Activated CD8-positive, alpha-beta memory T cell treated with anti-CD3 and anti-CD28 coated beads for 36 hours (primary cell): ENCODE results near the gene FGF22. TPM values are rescaled to one million over a fixed set of nuclear protein-coding genes. Genes with fewer than 3 reads are reported as not detected.

Experiments
- CTCF ChIA-PET: fragments of 350-600 bp; sonication (Branson Sonifier 250); formaldehyde crosslinking; loops from one replicate; lab custom pipeline; 2021; ENCODE audit warnings: antibody characterized with exemption; lab: Charles Lee
- POLR2A ChIA-PET: fragments of 350-600 bp; sonication (Branson Sonifier 250); formaldehyde crosslinking; loops from one replicate; lab custom pipeline; 2021; ENCODE audit warnings: antibody characterized with exemption; lab: Charles Lee
- total RNA-seq, 2 experiments: library from RNA; stranded (reverse); gene quantifications; one replicate each; pipeline ENCODE4 v1.2.3, GENCODE V29; 2021

Gene FGF22
- total RNA-seq, 2 experiments from 2014 or later = not detected

DNA sequence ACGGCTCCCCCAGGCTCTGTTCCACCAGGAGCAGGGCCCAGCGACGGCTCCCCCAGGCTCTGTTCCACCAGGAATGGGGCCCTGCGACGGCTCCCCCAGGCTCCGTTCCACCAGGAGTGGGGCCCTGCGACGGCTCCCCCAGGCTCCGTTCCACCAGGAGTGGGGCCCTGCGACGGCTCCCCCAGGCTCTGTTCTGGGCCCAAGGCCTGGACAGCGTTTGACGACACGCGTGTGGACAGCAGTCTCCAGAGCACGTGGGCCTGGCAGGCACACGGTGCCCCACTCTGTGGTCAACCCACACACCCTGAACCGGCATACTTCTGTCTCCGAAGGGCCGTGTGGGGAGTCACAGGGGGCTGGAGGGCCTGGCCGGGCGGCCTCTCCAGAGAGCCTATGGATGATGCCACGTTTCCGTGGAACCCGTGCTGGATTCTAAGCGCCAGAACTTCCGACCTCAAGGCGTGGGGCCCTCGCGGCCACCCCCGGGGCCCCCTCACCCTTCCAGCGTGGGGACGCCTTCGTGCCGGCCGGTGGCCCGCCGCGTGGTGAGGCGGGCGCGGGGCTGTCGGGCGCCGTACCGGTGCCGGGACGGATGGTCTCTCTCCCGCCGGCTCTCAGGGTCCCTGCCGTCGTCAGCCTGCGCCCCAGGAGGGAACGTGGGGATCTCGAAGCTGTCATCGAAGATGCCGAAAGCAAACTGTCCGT is 11.6 kb downstream of the FGF22 start:
- ChIA-PET POLR2A (interaction anchor here (0.7 kb wide), 2 partner anchors 8 to 9 kb away, joined by 5 to 13 read pairs; no protein-coding TSS in a partner anchor), CTCF (no interaction called here)

DNA sequence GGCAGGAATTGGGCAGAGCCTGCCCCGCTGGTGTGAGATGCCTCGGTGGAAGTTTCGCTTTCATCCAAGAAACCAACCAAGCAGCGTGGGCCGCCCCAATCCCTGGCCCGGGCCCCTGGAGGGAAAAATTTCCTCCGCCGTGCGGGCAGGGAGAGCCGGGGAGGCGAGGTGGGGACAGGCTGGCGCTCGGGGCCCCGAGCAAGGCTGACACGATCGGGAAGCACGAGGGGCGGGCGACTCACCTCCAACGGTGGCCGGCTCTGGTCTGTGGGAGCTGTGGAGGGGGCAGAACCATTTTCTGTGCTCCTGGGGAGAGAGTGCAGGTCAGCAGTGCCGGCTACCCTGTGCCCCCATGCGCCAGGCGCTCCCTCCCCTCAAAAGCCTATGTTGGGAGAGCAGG is 12.3 kb downstream of the FGF22 start:
- CTCF ChIA-PET = no interaction called here
- POLR2A ChIA-PET = no interaction called here

DNA sequence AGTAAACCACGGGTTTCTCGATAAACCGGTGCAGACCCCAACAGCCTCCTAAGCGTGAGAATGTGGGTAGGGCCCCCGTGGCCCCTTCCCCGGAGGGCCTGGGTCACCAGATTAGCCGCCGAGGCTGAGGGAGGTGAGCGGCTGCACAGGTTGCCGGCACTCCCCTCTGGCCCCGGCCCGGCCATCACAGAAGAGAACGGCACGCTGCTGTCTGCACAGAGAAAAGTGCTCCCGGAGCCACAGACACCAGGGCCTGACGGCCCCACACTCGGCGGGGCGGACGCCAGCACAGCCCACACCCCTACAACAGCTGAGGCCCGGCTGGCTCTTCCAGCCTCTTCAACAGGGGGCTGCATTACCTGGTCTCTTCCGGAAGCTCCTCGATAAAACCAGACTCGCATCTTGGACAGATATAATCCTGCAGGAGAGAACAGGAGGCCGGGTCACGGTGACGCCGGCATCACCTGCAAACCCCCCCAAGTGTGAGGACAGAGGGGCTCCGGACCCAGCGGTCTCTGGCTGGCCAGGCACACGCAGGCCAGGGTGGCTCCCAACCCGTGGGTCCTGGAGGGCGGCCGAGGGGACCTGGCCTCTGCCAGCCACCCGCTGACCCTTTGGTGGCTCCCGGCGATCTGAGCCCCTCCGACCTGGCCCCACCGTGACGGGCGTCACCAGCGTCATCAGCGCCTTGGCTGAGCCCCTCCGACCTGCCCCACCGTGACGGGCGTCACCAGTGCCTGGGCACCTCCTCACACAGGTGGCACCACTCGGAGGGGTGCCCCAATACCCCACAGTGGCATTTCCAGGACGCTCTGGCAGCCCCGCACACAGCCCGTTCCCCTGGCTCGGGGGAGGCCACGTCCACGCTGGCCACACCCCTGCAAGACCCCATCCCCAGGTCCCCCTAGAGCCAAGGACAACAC is 13.0 kb downstream of the FGF22 start:
- ChIA-PET POLR2A (no interaction called here), CTCF (no interaction called here)

- POLR2A ChIA-PET = no interaction called here
- CTCF ChIA-PET = no interaction called here
These were observed 13.7 kb downstream of the FGF22 start for GRCh38 chr19:653425-653824.

DNA sequence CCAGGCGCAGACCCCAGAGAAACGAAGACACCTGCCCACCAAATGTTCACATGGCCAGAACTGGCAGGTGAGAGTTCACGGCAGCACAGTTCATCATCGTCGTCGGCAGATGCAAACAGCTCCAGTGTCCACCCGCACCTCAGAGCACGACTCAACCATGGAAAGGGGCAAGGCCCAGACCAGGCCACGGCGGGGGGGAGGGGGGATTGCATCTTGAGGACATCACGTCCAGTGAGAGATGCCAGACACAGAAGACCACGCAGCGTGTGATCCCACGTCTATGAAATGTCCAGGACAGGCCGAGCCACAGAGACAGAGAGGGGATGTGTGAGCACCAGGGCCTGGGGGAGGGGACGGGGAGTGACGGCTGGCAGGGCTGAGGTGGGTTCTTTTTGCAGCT is 16.0 kb downstream of the FGF22 start:
- CTCF ChIA-PET = no interaction called here

DNA sequence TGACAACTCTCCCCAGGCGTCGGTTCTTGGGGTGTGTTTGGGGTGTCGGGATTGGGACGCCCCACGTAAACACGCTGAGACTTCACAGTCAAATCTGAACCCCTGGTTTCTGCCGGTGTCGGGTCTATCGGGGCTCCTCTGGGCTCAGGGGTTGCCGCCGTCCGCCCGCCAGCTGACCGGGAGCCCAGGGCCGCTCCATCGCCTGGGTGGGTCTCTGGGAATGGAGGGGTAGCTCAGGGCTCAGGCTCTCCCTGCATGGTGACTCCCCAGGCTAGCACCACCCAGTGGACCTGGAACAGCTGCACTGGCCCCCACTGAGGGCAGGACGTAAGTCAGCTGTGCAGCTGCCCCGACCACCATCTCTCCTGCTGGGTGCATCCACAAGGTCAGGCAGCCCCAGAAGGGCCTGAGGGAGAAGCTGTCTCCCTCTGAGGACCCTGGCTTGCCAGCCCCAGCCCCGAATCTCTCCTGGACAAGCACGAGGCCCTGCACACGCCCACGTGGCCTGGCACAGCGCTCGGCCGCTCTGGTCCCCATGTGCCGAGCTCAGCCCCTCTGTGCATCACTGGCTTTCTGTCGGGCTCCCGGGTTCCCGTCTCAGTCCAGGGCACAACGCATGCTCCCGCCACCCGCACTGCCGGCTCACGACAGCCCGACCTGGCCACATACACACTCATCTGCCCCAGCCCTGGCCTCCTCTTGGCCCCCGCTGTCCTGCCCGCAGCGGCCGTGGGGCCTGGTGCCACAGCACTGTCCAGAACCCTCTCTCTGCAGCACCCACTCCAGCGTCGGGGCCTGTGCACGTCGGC is 17.3 kb downstream of the FGF22 start:
- ChIA-PET POLR2A (no interaction called here), CTCF (no interaction called here)

More for the DNA sequence above, 16.0 kb downstream of the FGF22 start:
- POLR2A ChIA-PET = interaction anchor here (0.6 kb wide), 1 partner anchor 14 kb away, joined by 4 read pairs; no protein-coding TSS in a partner anchor

DNA sequence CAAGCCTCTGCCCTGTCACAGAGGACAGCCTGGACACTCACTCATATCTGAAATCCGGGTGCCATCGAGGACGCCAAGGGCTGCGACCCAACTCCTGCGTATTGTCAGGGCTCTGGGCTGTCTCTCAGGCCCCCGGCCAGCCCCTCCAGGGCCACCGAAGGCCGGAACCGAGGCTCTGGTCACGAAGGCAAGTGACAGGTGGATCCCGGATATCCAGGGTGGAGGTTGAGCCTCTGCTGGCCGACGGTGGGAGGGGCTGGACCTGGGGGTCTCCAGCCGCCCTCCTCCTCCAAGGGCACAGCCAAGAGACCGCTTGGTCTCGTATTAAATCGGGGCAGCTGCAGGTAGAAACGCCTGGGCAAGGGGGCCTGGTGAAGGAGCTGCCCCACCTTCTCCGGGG is 17.9 kb downstream of the FGF22 start:
- POLR2A ChIA-PET = no interaction called here
- CTCF ChIA-PET = no interaction called here

DNA sequence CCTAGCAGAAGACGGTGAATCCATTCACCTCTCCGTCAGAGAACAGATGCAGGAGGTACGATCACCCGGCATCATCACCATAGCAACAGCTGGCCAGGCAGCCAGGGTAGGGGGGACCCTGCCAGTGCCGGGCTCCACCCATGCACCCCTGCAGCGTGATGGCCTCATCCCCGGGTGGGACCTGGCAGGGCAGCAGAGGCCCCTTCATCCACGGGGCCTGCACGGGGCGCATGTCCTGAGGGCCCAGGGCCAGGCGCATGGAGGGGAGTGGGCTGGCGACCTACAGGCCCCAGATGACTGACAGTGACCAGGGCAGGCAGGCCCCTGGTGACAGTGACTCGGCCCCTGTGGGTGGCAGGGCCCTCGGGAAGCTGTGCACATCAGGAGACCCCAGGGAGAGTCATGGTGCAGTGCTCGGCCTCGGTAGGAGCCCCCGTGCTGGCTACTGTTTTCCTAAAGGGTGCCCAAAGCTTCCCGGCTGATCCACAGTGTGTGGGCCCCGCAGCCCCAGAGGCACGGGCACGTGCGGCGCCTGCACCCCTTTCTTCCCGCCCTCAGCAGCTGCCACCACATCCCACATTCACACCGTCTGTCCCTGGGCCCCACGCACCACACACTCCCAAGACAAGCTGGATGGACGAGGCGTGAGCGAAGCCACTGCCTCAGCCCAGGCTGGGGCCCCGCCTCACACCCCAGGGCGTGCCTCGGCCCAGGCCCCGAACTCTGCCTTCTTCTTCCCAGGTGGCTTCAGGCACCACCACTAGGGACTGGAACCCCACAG is 18.6 kb downstream of the FGF22 start:
- CTCF ChIA-PET = interaction anchor here (1.3 kb wide), 1 partner anchor 76 kb away, joined by 3 read pairs; no protein-coding TSS in a partner anchor
- POLR2A ChIA-PET = no interaction called here

DNA sequence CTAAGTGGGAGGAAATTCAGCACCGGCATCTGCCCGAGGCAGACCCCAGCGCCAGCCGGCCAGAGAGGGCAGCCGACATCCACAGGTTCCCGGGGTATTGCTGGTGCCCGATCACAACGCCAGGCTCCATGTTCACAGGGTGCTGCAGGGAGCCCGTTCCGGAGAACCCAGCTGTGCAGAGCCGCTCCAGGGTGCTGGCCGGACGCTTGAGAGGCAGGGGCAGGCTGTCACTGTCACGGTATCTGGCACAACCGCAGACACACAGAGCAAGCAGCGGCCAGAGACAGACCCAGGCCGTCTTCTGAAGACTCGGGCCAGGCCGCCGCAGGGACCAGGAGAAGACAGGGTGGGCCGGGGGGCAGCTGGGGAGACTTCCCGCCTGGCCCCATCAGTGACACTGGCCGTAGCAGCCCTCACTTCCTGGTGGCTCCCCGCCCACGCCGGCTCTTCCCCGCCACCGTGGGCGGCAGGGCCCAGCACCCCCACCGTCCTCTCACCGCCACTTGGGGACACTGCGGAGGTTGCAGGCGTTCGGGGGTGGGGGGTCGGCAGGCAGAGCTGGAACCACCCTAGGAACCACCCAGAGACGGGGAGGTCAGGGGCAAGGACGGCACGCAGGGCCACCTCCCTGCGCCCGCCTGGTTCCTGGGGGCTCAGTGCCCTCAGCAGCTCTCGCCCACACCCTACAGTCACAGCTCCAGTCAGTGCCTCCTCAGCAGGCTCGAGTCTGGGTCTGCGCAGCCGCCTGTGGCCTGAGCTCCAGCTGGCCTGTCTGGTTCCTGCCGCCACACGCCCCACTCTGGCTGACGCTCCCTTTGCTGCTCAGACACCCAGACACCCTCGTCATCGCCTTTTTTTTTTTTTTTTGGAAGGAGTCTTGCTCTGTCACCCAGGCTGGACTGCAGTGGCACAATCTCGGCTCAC is 19.5 kb downstream of the FGF22 start:
- POLR2A ChIA-PET = interaction anchor here (0.5 to 1.3 kb wide), 2 partner anchors 8 to 27 kb away, joined by 5 to 10 read pairs; no protein-coding TSS in a partner anchor
- CTCF ChIA-PET = interaction anchor here (1.3 to 2.1 kb wide), 3 partner anchors 20 to 78 kb away, joined by 3 to 5 read pairs (median 3); no protein-coding TSS in a partner anchor

DNA sequence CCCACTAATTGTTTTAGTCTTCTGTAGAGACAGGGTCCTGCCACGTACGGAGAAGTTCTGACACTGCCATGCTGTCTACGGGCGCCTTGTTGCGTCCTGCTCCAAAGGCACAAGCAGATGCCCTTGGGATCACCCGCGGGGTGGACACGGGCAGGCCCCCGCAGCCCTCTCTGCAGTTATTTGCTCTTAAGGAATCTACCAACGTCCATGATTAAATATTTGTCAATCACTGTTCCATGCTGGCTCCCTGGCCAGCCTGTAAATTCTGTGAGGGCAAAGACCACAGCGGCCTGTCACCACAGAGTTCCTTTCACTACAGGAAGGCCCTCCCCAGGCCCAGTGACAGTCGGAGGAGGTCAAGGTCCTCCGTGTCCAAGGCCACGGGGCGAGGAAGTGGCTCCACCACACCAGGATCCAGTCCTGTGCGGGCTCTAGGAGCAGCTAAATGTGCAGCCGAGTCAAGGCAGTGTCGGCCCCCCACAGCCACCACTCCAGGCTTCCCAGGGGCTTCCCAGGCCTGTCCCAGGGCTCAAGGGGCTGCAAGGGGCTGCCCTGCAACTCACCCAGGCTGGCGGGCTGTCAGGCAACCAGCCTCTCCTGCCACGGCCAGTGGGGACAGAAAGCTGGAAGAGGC is 21.2 kb downstream of the FGF22 start:
- ChIA-PET CTCF (interaction anchor here (0.8 to 2.1 kb wide), 8 partner anchors 12 to 150 kb away, joined by 3 to 5 read pairs (median 3); no protein-coding TSS in a partner anchor), POLR2A (interaction anchor here (0.6 to 1.2 kb wide), 2 partner anchors 10 to 49 kb away, joined by 7 to 13 read pairs; no protein-coding TSS in a partner anchor)

GRCh38 chr19:661427-662196 is 21.9 kb downstream of the FGF22 start:
- ChIA-PET POLR2A (interaction anchor here (1.2 kb wide), 1 partner anchor 50 kb away, joined by 7 read pairs; no protein-coding TSS in a partner anchor), CTCF (interaction anchor here (0.8 to 1.4 kb wide), 5 partner anchors 12 to 151 kb away, joined by 3 to 4 read pairs (median 3); no protein-coding TSS in a partner anchor)

DNA sequence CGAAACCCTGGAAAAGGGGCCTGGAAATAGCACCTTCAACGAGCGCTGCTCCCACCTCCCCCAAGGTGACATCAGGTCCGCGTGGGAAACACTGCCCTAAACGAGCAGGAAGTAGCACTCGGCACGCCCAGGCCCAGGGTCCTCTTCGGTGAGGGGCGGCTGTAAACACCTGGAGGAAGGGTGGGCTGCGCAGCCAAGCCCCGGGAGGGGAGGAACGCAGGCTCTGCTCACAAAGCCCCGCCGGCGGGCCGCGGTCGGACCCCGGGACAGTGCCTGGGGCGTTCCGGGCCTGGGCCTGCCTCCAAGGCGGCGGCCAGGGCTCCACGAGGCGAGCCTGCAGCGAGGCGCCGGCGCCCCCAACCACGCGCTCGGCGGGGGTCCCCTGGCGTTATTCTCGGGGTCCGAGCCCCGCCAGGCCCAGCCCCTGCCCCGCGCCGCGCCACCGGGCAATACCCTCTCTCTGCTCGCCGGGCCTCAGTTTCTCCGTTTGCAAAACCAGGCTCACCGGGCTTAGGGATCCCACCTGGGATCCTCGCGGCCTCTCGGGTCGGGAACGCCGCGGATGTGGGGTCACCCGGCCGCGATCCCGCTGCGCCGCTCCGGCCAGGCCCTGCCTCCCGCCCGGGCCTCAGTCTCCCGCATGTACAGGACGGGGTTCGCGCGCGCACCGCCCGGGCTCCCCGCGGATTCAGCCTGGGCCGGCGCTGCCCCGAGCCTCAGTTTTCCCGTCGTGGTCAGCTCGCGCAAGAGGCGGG is 22.7 kb downstream of the FGF22 start:
- POLR2A ChIA-PET = interaction anchor here (1.7 to 1.9 kb wide), 3 partner anchors 15 to 72 kb away, joined by 4 to 17 read pairs (median 10); partner anchors contain the start of gene FSTL3
- CTCF ChIA-PET = interaction anchor here (0.8 to 1.9 kb wide), 3 partner anchors 71 to 130 kb away, joined by 3 to 14 read pairs (median 4); no protein-coding TSS in a partner anchor

GRCh38 chr19:662962-663681 is 23.4 kb downstream of the FGF22 start, which contains the start of gene RNF126:
TSS of gene RNF126 (minus strand) at chr19:663214. CDS start at chr19:663121, 93 bp downstream.
- POLR2A ChIA-PET = interaction anchor here (0.7 to 1.9 kb wide), 4 partner anchors 14 to 91 kb away, joined by 4 to 17 read pairs (median 7); partner anchors contain the start of gene FSTL3

GRCh38 chr19:663682-664117 is 24.0 kb downstream of the FGF22 start:
- CTCF ChIA-PET = interaction anchor here (0.7 to 1.9 kb wide), 5 partner anchors 52 to 131 kb away, joined by 3 to 14 read pairs (median 3); no protein-coding TSS in a partner anchor

More at GRCh38 chr19:662962-663681, 23.4 kb downstream of the FGF22 start, which contains the start of gene RNF126:
- CTCF ChIA-PET = interaction anchor here (0.8 to 1.9 kb wide), 4 partner anchors 57 to 131 kb away, joined by 3 to 14 read pairs (median 3); no protein-coding TSS in a partner anchor

More at GRCh38 chr19:663682-664117, 24.0 kb downstream of the FGF22 start:
- POLR2A ChIA-PET = interaction anchor here (0.7 to 1.9 kb wide), 4 partner anchors 14 to 92 kb away, joined by 4 to 17 read pairs (median 7); partner anchors contain the start of gene FSTL3
